Measurements from ENCODE around the gene AK5. TPM values are rescaled to one million over a fixed set of nuclear protein-coding genes. Genes with fewer than 3 reads are reported as not detected.
A peak's percentile ranks its signal among the peaks of the same experiment; 100 is the strongest.
"Not testable (repeated sequence)": the region's sequence is repeated elsewhere in the genome, so short reads cannot be mapped to it uniquely, and the experiment has no call there.

AK5 gene
- total RNA-seq, 2 experiments from 2014 or later = 5.6 to 7.0 TPM

DNA sequence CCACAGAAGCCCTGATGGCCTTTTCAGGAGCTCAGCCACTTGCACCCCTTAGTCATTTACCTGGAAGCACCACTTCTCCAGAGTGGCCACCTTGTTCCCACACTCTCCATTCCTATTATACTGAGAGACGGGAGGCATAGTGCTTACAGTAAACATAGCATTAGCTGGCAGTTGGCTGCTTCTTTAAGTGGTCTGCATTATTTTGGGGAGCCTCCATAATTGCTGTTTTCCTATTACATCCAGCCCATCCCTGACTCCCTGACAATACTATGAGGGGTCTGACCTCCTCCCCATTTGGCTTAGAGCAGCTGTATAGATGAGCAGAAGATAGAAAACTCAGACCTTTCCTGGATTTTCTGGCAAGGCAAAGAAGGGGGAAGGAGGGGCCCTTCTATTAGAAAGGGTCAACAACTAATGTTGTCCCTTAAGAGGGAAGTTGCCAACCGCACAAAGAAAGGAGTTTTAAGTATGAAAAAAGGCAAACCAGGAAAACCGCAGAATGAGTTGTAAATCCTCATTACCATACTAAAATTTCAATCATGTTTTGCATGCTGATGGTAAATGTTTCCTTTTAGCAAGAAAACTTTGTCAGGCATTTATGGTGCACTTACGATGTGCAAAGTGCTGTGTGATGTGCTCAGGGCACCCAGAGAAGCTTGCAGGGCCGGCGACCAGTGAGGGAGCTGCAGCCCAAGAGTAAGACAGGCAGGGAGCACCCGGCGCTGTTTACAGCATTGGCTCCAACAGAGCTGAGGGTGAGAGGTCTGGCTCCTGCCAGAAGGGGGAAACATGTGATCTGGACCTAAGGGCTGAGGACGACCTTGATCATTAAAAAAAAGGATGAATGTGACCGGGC is 233.3 kb downstream of the AK5 start:
- ChIA-PET POLR2A (no interaction called here), CTCF (interaction anchor here (0.9 to 1.8 kb wide), 2 partner anchors 9 to 18 kb away, joined by 3 read pairs; no protein-coding TSS in a partner anchor)
- DNase-seq = no peak
- Mint-ChIP-seq H3K27ac (no peak overlapping the region), H3K4me3 (no peak overlapping the region), H3K36me3 (ENCODE audit: low read depth) (no peaks in the 10 kb centered on the region), H3K9me3 (peaks cover 6% of the 10 kb centered on the region), H3K4me1 (peaks cover 7% of the 10 kb centered on the region), H3K27me3 (no peaks in the 10 kb centered on the region)

DNA sequence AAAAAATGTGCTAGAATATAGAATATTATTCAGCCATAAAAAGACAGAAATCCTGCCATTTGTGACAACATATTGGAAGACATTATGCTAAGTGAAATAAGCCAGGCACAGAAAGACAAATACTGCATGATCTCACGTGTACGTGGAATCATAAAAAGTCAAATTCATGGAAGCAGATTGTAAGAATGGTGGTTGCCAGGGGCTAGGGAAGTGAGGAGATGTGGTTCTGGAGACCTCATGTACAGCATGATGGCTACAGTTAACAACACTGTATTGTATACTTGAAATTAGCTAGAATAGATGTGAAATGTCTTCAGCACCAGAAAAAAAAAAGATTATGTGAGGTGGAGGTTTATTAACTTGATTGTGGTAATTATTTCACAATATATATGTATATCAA is 234.3 kb downstream of the AK5 start:
- Mint-ChIP-seq H3K4me3 (no peak overlapping the region), H3K36me3 (ENCODE audit: low read depth) (peaks cover 3% of the 10 kb centered on the region), H3K27ac (no peak overlapping the region), H3K4me1 (peaks cover 7% of the 10 kb centered on the region), H3K27me3 (no peaks in the 10 kb centered on the region), H3K9me3 (peaks cover 9% of the 10 kb centered on the region)
- POLR2A ChIA-PET = no interaction called here
- no peak for DNase-seq
- CTCF ChIA-PET = no interaction called here

- CTCF ChIA-PET = no interaction called here
- no peak for DNase-seq
- H3K27me3 Mint-ChIP-seq = no peaks in the 10 kb centered on the region
- peaks cover 9% of the 10 kb centered on the region for H3K4me1 Mint-ChIP-seq
- H3K36me3 Mint-ChIP-seq (ENCODE audit: low read depth) = peaks cover 18% of the 10 kb centered on the region
- no peak overlapping the region for H3K4me3 Mint-ChIP-seq
- H3K27ac Mint-ChIP-seq = no peak overlapping the region
- POLR2A ChIA-PET = no interaction called here
- peaks cover 20% of the 10 kb centered on the region for H3K9me3 Mint-ChIP-seq
Observed at GRCh38 chr1:77524038-77524437, 242.2 kb downstream of the AK5 start.

DNA sequence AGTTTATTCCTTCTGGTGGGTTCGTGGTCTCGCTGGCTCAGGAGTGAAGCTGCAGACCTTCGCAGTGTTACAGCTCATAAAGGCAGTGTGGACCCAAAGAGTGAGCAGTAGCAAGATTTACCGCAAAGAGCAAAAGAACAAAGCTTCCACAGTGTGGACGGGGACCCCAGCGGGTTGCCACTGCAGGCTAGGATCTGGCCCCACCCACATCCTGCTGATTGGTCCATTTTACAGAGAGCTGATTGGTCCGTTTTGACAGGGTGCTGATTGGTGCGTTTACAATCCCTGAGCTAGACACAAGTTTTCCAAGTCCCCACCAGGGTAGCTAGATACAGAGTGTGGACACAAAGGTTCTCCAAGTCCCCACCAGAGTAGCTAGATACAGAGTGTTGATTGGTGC is 249.3 kb downstream of the AK5 start:
- peaks cover 12% of the 10 kb centered on the region for H3K4me1 Mint-ChIP-seq
- CTCF ChIA-PET = interaction anchor here (1.4 to 1.8 kb wide), 2 partner anchors 14 to 19 kb away, joined by 4 read pairs; no protein-coding TSS in a partner anchor
- H3K9me3 Mint-ChIP-seq; H3K27me3 Mint-ChIP-seq; H3K4me3 Mint-ChIP-seq; H3K36me3 Mint-ChIP-seq (ENCODE audit: low read depth); H3K27ac Mint-ChIP-seq; POLR2A ChIA-PET; DNase-seq: not testable (repeated sequence)

DNA sequence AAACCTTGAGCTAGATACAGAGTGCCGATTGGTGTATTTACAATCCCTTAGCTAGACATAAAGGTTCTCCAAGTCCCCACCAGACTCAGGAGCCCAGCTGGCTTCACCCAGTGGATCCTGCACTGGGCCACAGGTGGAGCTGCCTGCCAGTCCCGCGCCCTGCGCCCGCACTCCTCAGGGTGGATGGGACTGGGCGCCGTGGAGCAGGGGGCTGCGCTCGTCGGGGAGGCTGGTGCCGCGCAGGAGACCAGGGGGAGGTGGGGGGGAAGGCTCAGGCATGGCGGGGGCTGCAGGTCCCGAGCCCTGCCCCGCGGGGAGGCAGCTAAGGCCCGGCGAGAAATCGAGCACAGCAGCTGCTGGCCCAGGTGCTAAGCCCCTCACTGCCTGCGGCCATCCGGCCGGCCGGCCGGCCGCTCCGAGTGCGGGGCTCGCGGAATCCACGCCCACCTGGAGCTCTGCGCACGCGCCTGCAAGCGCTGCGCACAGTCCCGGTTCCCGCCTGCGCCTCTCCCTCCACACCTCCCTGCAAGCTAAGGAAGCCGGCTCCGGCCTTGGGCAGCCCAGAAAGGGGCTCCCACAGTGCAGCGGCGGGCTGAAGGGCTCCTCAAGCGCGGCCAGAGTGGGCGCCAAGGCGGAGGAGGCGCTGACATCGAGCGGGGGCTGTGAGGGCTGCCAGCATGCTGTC is 249.9 kb downstream of the AK5 start:
- H3K4me3 Mint-ChIP-seq; DNase-seq; H3K27me3 Mint-ChIP-seq; H3K9me3 Mint-ChIP-seq; POLR2A ChIA-PET; H3K27ac Mint-ChIP-seq; H3K36me3 Mint-ChIP-seq (ENCODE audit: low read depth): not testable (repeated sequence)
- CTCF ChIA-PET = interaction anchor here (1.8 kb wide), 1 partner anchor 20 kb away, joined by 4 read pairs; no protein-coding TSS in a partner anchor
- peaks cover 11% of the 10 kb centered on the region for H3K4me1 Mint-ChIP-seq

GRCh38 chr1:77532641-77533040 is 250.8 kb downstream of the AK5 start:
- H3K4me3 Mint-ChIP-seq = no peak overlapping the region
- H3K36me3 Mint-ChIP-seq (ENCODE audit: low read depth) = peaks cover 1% of the 10 kb centered on the region
- ChIA-PET CTCF (interaction anchor here (1.2 kb wide), 1 partner anchor 17 kb away, joined by 3 read pairs; no protein-coding TSS in a partner anchor), POLR2A (no interaction called here)
- H3K4me1 Mint-ChIP-seq = peaks cover 8% of the 10 kb centered on the region
- no peak for DNase-seq
- no peak overlapping the region for H3K27ac Mint-ChIP-seq
- no peaks in the 10 kb centered on the region for H3K27me3 Mint-ChIP-seq
- peaks cover 2% of the 10 kb centered on the region for H3K9me3 Mint-ChIP-seq

GRCh38 chr1:77533660-77534305 is 252.0 kb downstream of the AK5 start:
- ChIA-PET POLR2A (no interaction called here), CTCF (interaction anchor here (0.6 to 1.2 kb wide), 7 partner anchors 15 to 1415 kb away, joined by 3 to 4 read pairs (median 3); no protein-coding TSS in a partner anchor)
- peak; percentile 70 for DNase-seq
- H3K4me3 Mint-ChIP-seq = no peak overlapping the region
- H3K9me3 Mint-ChIP-seq = peaks cover 2% of the 10 kb centered on the region
- H3K27ac Mint-ChIP-seq = peak overlapping the region; percentile 60
- H3K27me3 Mint-ChIP-seq = no peaks in the 10 kb centered on the region
- peaks cover 1% of the 10 kb centered on the region for H3K36me3 Mint-ChIP-seq (ENCODE audit: low read depth)
- H3K4me1 Mint-ChIP-seq = peaks cover 8% of the 10 kb centered on the region

- ChIA-PET CTCF (no interaction called here), POLR2A (no interaction called here)
- Mint-ChIP-seq H3K27me3 (no peaks in the 10 kb centered on the region), H3K4me3 (no peak overlapping the region), H3K36me3 (ENCODE audit: low read depth) (peaks cover 1% of the 10 kb centered on the region), H3K4me1 (peaks cover 8% of the 10 kb centered on the region), H3K9me3 (peaks cover 2% of the 10 kb centered on the region), H3K27ac (no peak overlapping the region)
- no peak for DNase-seq
Observed at GRCh38 chr1:77534456-77534855, 252.6 kb downstream of the AK5 start.

DNA sequence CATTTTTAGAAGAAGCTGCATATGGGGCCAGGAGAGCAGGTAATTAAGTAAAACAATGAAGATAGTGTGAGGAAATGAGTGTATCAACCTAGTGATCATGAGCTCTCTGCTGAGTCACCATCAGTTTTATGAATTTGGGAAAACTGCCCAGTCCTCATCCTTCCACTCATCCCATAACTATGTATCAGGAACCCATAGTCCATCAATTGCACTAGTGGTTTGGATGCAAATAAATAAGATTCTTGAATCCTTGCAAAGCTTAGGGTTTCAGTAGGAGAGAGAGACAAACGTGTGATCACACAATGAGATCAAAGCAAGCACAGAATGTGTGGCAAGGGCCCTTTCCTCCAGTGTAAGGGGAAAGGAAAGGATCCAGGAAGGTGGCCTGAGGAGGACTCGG is 255.0 kb downstream of the AK5 start:
- ChIA-PET POLR2A (no interaction called here), CTCF (interaction anchor here (0.7 to 2.0 kb wide), 4 partner anchors 9 to 1387 kb away, joined by 3 to 6 read pairs (median 4); no protein-coding TSS in a partner anchor)
- Mint-ChIP-seq H3K36me3 (ENCODE audit: low read depth) (peaks cover 1% of the 10 kb centered on the region), H3K4me3 (no peak overlapping the region), H3K4me1 (peaks cover 12% of the 10 kb centered on the region), H3K27me3 (no peaks in the 10 kb centered on the region), H3K9me3 (no peaks in the 10 kb centered on the region), H3K27ac (no peak overlapping the region)
- no peak for DNase-seq

- H3K36me3 Mint-ChIP-seq (ENCODE audit: low read depth) = no peaks in the 10 kb centered on the region
- no peak overlapping the region for H3K27ac Mint-ChIP-seq
- no peak for DNase-seq
- H3K27me3 Mint-ChIP-seq = no peaks in the 10 kb centered on the region
- POLR2A ChIA-PET = no interaction called here
- H3K4me3 Mint-ChIP-seq = no peak overlapping the region
- CTCF ChIA-PET = no interaction called here
- no peaks in the 10 kb centered on the region for H3K9me3 Mint-ChIP-seq
- peaks cover 7% of the 10 kb centered on the region for H3K4me1 Mint-ChIP-seq
Observed at GRCh38 chr1:77538956-77539518, 257.2 kb downstream of the AK5 start.

DNA sequence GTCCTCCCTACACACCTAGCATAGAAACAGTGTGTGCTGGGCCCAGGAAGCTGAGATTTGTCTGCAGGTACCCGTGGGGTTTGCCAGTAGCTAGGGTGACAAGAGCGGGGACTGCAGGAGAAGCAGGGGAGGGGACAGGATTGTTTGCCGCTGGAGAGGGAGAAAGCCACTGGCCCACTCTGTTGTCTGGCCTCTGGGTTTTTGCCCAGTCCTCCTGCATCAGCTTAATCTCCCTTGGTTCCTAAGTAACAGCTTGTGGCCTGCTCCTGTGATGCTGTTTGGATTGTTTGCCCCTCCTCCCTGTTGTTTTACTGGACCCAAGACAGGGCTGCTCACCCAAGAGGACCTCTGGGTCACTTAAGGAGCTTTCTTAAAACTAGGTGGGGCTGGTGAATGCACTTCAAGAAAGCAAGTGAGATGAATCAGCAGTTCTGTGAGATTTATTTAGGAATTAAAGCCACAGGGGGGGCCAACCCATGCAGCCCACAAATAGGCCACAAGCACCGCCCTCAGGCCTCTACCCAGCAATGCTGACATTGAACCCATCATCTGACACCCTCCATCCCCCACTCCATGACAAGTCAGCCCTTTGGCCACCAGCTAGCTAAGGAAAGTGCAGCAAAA is 257.8 kb downstream of the AK5 start:
- no peaks in the 10 kb centered on the region for H3K9me3 Mint-ChIP-seq
- H3K4me3 Mint-ChIP-seq = no peak overlapping the region
- CTCF ChIA-PET = no interaction called here
- H3K4me1 Mint-ChIP-seq = peaks cover 4% of the 10 kb centered on the region
- H3K36me3 Mint-ChIP-seq (ENCODE audit: low read depth) = no peaks in the 10 kb centered on the region
- POLR2A ChIA-PET = no interaction called here
- DNase-seq = no peak
- H3K27me3 Mint-ChIP-seq = no peaks in the 10 kb centered on the region
- no peak overlapping the region for H3K27ac Mint-ChIP-seq

- H3K27ac Mint-ChIP-seq = no peak overlapping the region
- peaks cover 4% of the 10 kb centered on the region for H3K4me1 Mint-ChIP-seq
- ChIA-PET CTCF (no interaction called here), POLR2A (no interaction called here)
- no peak for DNase-seq
- no peaks in the 10 kb centered on the region for H3K27me3 Mint-ChIP-seq
- H3K36me3 Mint-ChIP-seq (ENCODE audit: low read depth) = no peaks in the 10 kb centered on the region
- no peaks in the 10 kb centered on the region for H3K9me3 Mint-ChIP-seq
- H3K4me3 Mint-ChIP-seq = no peak overlapping the region
Observed at GRCh38 chr1:77540501-77541161, 258.8 kb downstream of the AK5 start.
